ENCODE results near the gene FGF19. TPM values are rescaled to one million over a fixed set of nuclear protein-coding genes. Genes with fewer than 3 reads are reported as not detected.

FGF19 gene
- total RNA-seq, 1 experiment from 2014 or later, result 7.4 TPM

- Histone ChIP-seq H2BK120ac (ENCODE audit: low read depth, low read length, poor library complexity, severe bottlenecking) (no peak overlapping the region), H2BK12ac (ENCODE audit: insufficient read length, low read depth, low read length) (no peak overlapping the region), H3K4ac (ENCODE audit: low read depth, low read length) (no peak overlapping the region), H3K56ac (ENCODE audit: insufficient read length, low read depth, low read length) (no peak overlapping the region), H3K9me3 (ENCODE audit: control insufficient read depth, low read depth, low read length) (no peaks in the 10 kb centered on the region), H3K27me3 (ENCODE audit: insufficient read depth, low read length) (no peaks in the 10 kb centered on the region), H3K18ac (ENCODE audit: insufficient read length, low read depth, low read length) (no peak overlapping the region), H2AFZ (ENCODE audit: low read length) (no peak overlapping the region), H4K8ac (replicated peaks; ENCODE audit: insufficient read length, low read depth, low read length) (peak overlapping the region; percentile 18), H3K79me1 (ENCODE audit: insufficient read depth, low read depth, low read length, poor library complexity, severe bottlenecking) (no peaks in the 10 kb centered on the region), H2BK15ac (ENCODE audit: low read depth, low read length) (no peak overlapping the region), H3K9ac (ENCODE audit: extremely low read depth, insufficient read length, low read length) (no peak overlapping the region), H3K4me1 (ENCODE audit: insufficient read depth, low read length) (no peaks in the 10 kb centered on the region), H3K23me2 (ENCODE audit: insufficient read length, low read depth, low read length, poor library complexity, severe bottlenecking) (no peaks in the 10 kb centered on the region), H3K4me2 (ENCODE audit: insufficient read depth, insufficient read length, low read length) (no peak overlapping the region), H2BK5ac (ENCODE audit: insufficient read length, low read length) (no peak overlapping the region), H4K5ac (ENCODE audit: insufficient read length, low read depth, low read length) (no peak overlapping the region), H3T11ph (ENCODE audit: low read length) (no peak overlapping the region), H2AK5ac (ENCODE audit: insufficient read length, low read length) (no peak overlapping the region), H3K23ac (ENCODE audit: insufficient read length, low read depth, low read length) (no peak overlapping the region), H4K20me1 (ENCODE audit: control insufficient read depth, insufficient read depth, insufficient read length) (no peaks in the 10 kb centered on the region), H3K14ac (ENCODE audit: insufficient read depth, low read length) (no peak overlapping the region), H3K27ac (ENCODE audit: insufficient read length, low read depth, low read length) (no peak overlapping the region), H4K91ac (ENCODE audit: insufficient read length, low read depth, low read length) (peak overlapping the region; percentile 39), H3K79me2 (ENCODE audit: insufficient read depth, low read length) (no peaks in the 10 kb centered on the region), H2BK20ac (ENCODE audit: low read depth, low read length, poor library complexity, severe bottlenecking) (no peak overlapping the region)
- H3K36me3 Mint-ChIP-seq (ENCODE audit: insufficient read depth in 1 of 3, low read depth in 3 of 3), result peaks cover 0 to 7% (median 0%) of the 10 kb centered on the region in 3 experiments; a peak in 3 of 7 replicates
- peaks cover 12 to 17% of the 10 kb centered on the region in 2 experiments for H3K9me3 Mint-ChIP-seq
- H3K27ac Mint-ChIP-seq, result no peak overlapping the region
- 0 out of 5 replicates have a peak overlapping the region, but pooled peaks of 1 of the 2 experiments have one; percentile 20 for H3K4me3 Mint-ChIP-seq
- TF ChIP-seq CTCF (conservative IDR thresholded peaks at IDR 0.05), result no peak
- peaks cover 10% of the 10 kb centered on the region in 2 experiments for H3K4me1 Mint-ChIP-seq
- no CpG with 5 or more reads among the region's 7 CpGs for WGBS (ENCODE audit: extremely low coverage, insufficient read length, low lambda C conversion rate)
- H3K27me3 Mint-ChIP-seq (ENCODE audit: low read depth), result peaks cover 30% of the 10 kb centered on the region
- no peak for DNase-seq
These were observed 29.1 kb upstream of the FGF19 start for GRCh38 chr11:69732910-69733309.
